IMR-90 (cell line): ENCODE measurements around the gene TKFC. TPM values are rescaled to one million over a fixed set of nuclear protein-coding genes. Genes with fewer than 3 reads are reported as not detected.

Experiments
- ATAC-seq: fragments of 200-7000 bp; cut with Tn5 transposase; 2 replicates; pipeline ENCODE4 v1.9.1; 2020; ENCODE audit warnings: low read depth, mild to moderate bottlenecking, moderate library complexity
- BruUV-seq: library from RNA; stranded (reverse); fragments of 400-500 nt; replicated peaks from 2 replicates; lab custom pipeline; 2021; lab: Mats Ljungman, UMichigan
- CTCF ChIA-PET: fragments of 300-600 bp; formaldehyde crosslinking; extraction: SDS; loops from one replicate; lab custom pipeline; 2021; ENCODE audit warnings: antibody characterized with exemption; lab: Yijun Ruan, JAX
- POLR2A ChIA-PET: fragments of 300-600 bp; sonication (Branson Sonifier 250); formaldehyde crosslinking; loops from one replicate; lab custom pipeline; 2022; ENCODE audit warnings: antibody characterized with exemption; ENCODE audit not compliant: unreplicated experiment; lab: Charles Lee
- DNase-seq: peaks from one replicate; pipeline ENCODE4 v3.0.0; 2013
- H2AFZ ChIP-seq: replicated peaks from 2 replicates; pipeline ENCODE3; 2013; ENCODE audit warnings: low read length, mild to moderate bottlenecking; ENCODE audit not compliant: poor library complexity
- H2AK5ac ChIP-seq: 2 replicates; pipeline ENCODE4 v1.6.1; 2013; ENCODE audit warnings: low read depth, low read length, inconsistent platforms
- H2AK9ac ChIP-seq: replicated peaks from 2 replicates; pipeline ENCODE3; 2013; ENCODE audit warnings: mild to moderate bottlenecking, low read depth, low read length, moderate library complexity; ENCODE audit not compliant: poor library complexity
- H2BK120ac ChIP-seq: 2 replicates; pipeline ENCODE4 v1.6.1; 2013; ENCODE audit warnings: low read depth, low read length, inconsistent platforms
- H2BK15ac ChIP-seq: 3 replicates; pipeline ENCODE4 v1.6.1; 2013; ENCODE audit warnings: low read depth, low read length, inconsistent platforms
- H2BK20ac ChIP-seq: 2 replicates; pipeline ENCODE4 v1.6.1; 2013; ENCODE audit warnings: low read depth, mild to moderate bottlenecking, inconsistent platforms, low read length, moderate library complexity
- H2BK5ac ChIP-seq: 2 replicates; pipeline ENCODE4 v1.6.1; 2013; ENCODE audit warnings: mild to moderate bottlenecking, low read depth, low read length, inconsistent platforms; ENCODE audit not compliant: poor library complexity, severe bottlenecking
- H3K14ac ChIP-seq: replicated peaks from 2 replicates; pipeline ENCODE4 v1.6.1; 2013; ENCODE audit warnings: low read depth, low read length, inconsistent platforms
- H3K18ac ChIP-seq: 2 replicates; pipeline ENCODE4 v1.6.1; 2013; ENCODE audit warnings: low read depth, low read length, control low read depth
- H3K23ac ChIP-seq: 2 replicates; pipeline ENCODE4 v1.6.1; 2013; ENCODE audit warnings: low read depth, low read length, inconsistent platforms
- H3K27ac ChIP-seq: 2 replicates; pipeline ENCODE4 v1.5.1; 2013; ENCODE audit warnings: mild to moderate bottlenecking, control low read depth, low read length; ENCODE audit not compliant: insufficient read depth
- H3K27me3 ChIP-seq: 2 replicates; pipeline ENCODE4 v1.6.1; 2013; ENCODE audit warnings: low read length; ENCODE audit not compliant: control insufficient read depth, insufficient read depth
- H3K36me3 ChIP-seq: 2 replicates; pipeline ENCODE4 v1.6.1; 2013; ENCODE audit warnings: low read length, mixed read lengths; ENCODE audit not compliant: control insufficient read depth, insufficient read depth
- H3K4ac ChIP-seq: 2 replicates; pipeline ENCODE4 v1.6.1; 2013; ENCODE audit warnings: low read depth, low read length, inconsistent platforms
- H3K4me1 ChIP-seq: 2 replicates; pipeline ENCODE4 v1.6.1; 2013; ENCODE audit warnings: low read length, mixed read lengths; ENCODE audit not compliant: control insufficient read depth, insufficient read depth
- H3K4me2 ChIP-seq: 2 replicates; pipeline ENCODE4 v1.6.1; 2013; ENCODE audit warnings: low read depth, mild to moderate bottlenecking, control low read depth, low read length, moderate library complexity
- H3K4me3 ChIP-seq: 2 replicates; pipeline ENCODE4 v1.5.1; 2013; ENCODE audit warnings: low read depth, mild to moderate bottlenecking, control low read depth, low read length, moderate library complexity; ENCODE audit not compliant: insufficient read depth
- H3K56ac ChIP-seq: 2 replicates; pipeline ENCODE4 v1.6.1; 2013; ENCODE audit warnings: low read length, inconsistent platforms; ENCODE audit not compliant: insufficient read depth; ENCODE audit errors: extremely low read depth
- H3K79me1 ChIP-seq, 2 experiments: 2 replicates each; pipeline ENCODE4 v1.6.1; 2013; ENCODE audit warnings: low read length in 2 of 2, inconsistent platforms in 1 of 2, low read depth in 1 of 2
- H3K9ac ChIP-seq: 2 replicates; pipeline ENCODE4 v1.6.1; 2013; ENCODE audit warnings: low read depth, low read length, control low read depth
- H3K9me1 ChIP-seq: 2 replicates; pipeline ENCODE4 v1.6.1; 2013; ENCODE audit warnings: low read length, inconsistent platforms; ENCODE audit not compliant: insufficient read depth
- H3K9me3 ChIP-seq: 2 replicates; pipeline ENCODE4 v1.6.1; 2013; ENCODE audit warnings: low read length; ENCODE audit not compliant: control insufficient read depth, insufficient read depth
- H4K20me1 ChIP-seq: 2 replicates; pipeline ENCODE4 v1.6.1; 2013; ENCODE audit warnings: low read length, inconsistent platforms; ENCODE audit not compliant: insufficient read depth
- H4K5ac ChIP-seq: 2 replicates; pipeline ENCODE4 v1.6.1; 2013; ENCODE audit warnings: mild to moderate bottlenecking, low read depth, low read length, control low read depth
- H4K8ac ChIP-seq, 2 experiments: 2 replicates each; pipeline ENCODE4 v1.6.1; 2013; ENCODE audit warnings: low read depth in 2 of 2, low read length in 2 of 2, control low read depth in 1 of 2, inconsistent platforms in 1 of 2
- H4K91ac ChIP-seq: 2 replicates; pipeline ENCODE4 v1.6.1; 2013; ENCODE audit warnings: low read depth, low read length, inconsistent platforms; ENCODE audit not compliant: insufficient read depth
- BHLHE40 ChIP-seq: fragments of 150-350 bp; IDR thresholded peaks from 2 replicates; pipeline ENCODE4 v1.6.1; 2016; ENCODE audit warnings: mild to moderate bottlenecking, low read depth, low read length
- CHD1 ChIP-seq: IDR thresholded peaks from 2 replicates; pipeline ENCODE4 v1.6.1; 2012; ENCODE audit warnings: low read depth, low read length, improper control_type of control experiment
- ELK1 ChIP-seq: fragments of 150-350 bp; IDR thresholded peaks from 2 replicates; pipeline ENCODE4 v1.6.1; 2016; ENCODE audit warnings: low read depth, mild to moderate bottlenecking, low read length, moderate library complexity, borderline replicate concordance
- FOS ChIP-seq: fragments of 150-350 bp; IDR thresholded peaks from 2 replicates; pipeline ENCODE4 v1.6.1; 2016; ENCODE audit warnings: low read depth, low read length
- MAFK ChIP-seq: IDR thresholded peaks from 2 replicates; pipeline ENCODE4 v1.6.1; 2012; ENCODE audit warnings: low read depth, low read length, improper control_type of control experiment
- MAZ ChIP-seq: IDR thresholded peaks from 2 replicates; pipeline ENCODE4 v1.6.1; 2012; ENCODE audit warnings: low read depth, mild to moderate bottlenecking, low read length, improper control_type of control experiment, moderate library complexity, borderline replicate concordance
- MXI1 ChIP-seq: IDR thresholded peaks from 2 replicates; pipeline ENCODE4 v1.6.1; 2012; ENCODE audit warnings: low read depth, mild to moderate bottlenecking, low read length, moderate library complexity, borderline replicate concordance
- NFE2L2 ChIP-seq: fragments of 150-350 bp; IDR thresholded peaks from 2 replicates; pipeline ENCODE4 v1.6.1; 2016; ENCODE audit warnings: low read depth, mild to moderate bottlenecking, low read length
- POLR2A ChIP-seq: IDR thresholded peaks from 2 replicates; pipeline ENCODE4 v1.6.1; 2012; ENCODE audit warnings: mild to moderate bottlenecking, low read depth, low read length
- RAD21 ChIP-seq: IDR thresholded peaks from 2 replicates; pipeline ENCODE4 v1.6.1; 2012; ENCODE audit warnings: low read length, improper control_type of control experiment
- RCOR1 ChIP-seq: IDR thresholded peaks from 2 replicates; pipeline ENCODE4 v1.6.1; 2012; ENCODE audit warnings: mild to moderate bottlenecking, low read length, improper control_type of control experiment; ENCODE audit not compliant: insufficient replicate concordance
- SMC3 ChIP-seq: fragments of 150-350 bp; IDR thresholded peaks from 2 replicates; pipeline ENCODE4 v1.6.1; 2016; ENCODE audit warnings: low read depth, mild to moderate bottlenecking, antibody characterized with exemption, low read length, moderate library complexity
- USF2 ChIP-seq: fragments of 150-350 bp; IDR thresholded peaks from 2 replicates; pipeline ENCODE4 v1.6.1; 2017; ENCODE audit warnings: mild to moderate bottlenecking, antibody characterized with exemption, low read length, low read depth
- WGBS, 2 experiments: methylation state at CpG; one replicate each; pipeline versions ENCODE4 v1.1.5 to v1.1.7; 2013; ENCODE audit warnings: missing lambda C conversion rate in 2 of 2; ENCODE audit not compliant: insufficient read length in 1 of 2; ENCODE audit errors: extremely low coverage in 2 of 2; 5-methylcytosine and 5-hydroxymethylcytosine counted together
- dilution Hi-C: fragments of 300-500 bp; cut with HindIII; formaldehyde crosslinking; loops from one replicate; pipeline ENCODE4 v1.14.3; 2018; ENCODE audit warnings: low sequenced_read_pairs; ENCODE audit not compliant: unreplicated experiment
- in situ Hi-C: fragments of 300-500 bp; cut with MboI; formaldehyde crosslinking; loops from 3 replicates; pipeline ENCODE4 v1.14.3; 2019; ENCODE audit warnings: low sequenced_read_pairs, inconsistent platforms, mixed read lengths
- intact Hi-C: fragments of 100-400 bp; cut with micrococcal nuclease; formaldehyde crosslinking; loops from 2 replicates; pipeline ENCODE4 v1.10.0; 2022
- polyA plus RNA-seq, 3 experiments: library from polyadenylated mRNA; depleted of rRNA; stranded (reverse); fragments of >200 nt; gene quantifications; 2 replicates each; pipeline ENCODE4 v1.2.3, GENCODE V29; 2012; ENCODE audit warnings: low replicate concordance in 1 of 3
- total RNA-seq: library from RNA; depleted of rRNA; stranded (reverse); fragments of >200 nt; gene quantifications from 2 replicates; pipeline ENCODE4 v1.2.3, GENCODE V29; 2012

TKFC gene
- total and polyA plus RNA-seq, 2 of the 4 experiments (the other 2 are of a cell fraction), result 10.4 to 30.8 TPM

GRCh38 chr11:61357233-61357893 lies 24.3 kb downstream of the TKFC start:
- Histone ChIP-seq H3K9ac (no peak overlapping the region), H3K27me3 (no peaks in the 10 kb centered on the region), H4K20me1 (no peaks in the 10 kb centered on the region), H2AFZ (peak overlapping the region; percentile 26), H3K56ac (no peak overlapping the region), H3K4me3 (no peak overlapping the region), H3K23ac (no peak overlapping the region), H2BK120ac (no peak overlapping the region), H2AK9ac (peak overlapping the region; percentile 34), H3K79me1 (peaks cover 22 to 36% of the 10 kb centered on the region in 2 experiments), H2BK5ac (no peak overlapping the region), H3K4me1 (peaks cover 2% of the 10 kb centered on the region; the same call in 1 of the 2 replicates), H3K4me2 (no peak overlapping the region), H3K4ac (no peak overlapping the region), H2AK5ac (no peak overlapping the region), H3K18ac (no peak overlapping the region), H2BK15ac (no peak overlapping the region), H4K91ac (no peak overlapping the region), H3K9me3 (no peaks in the 10 kb centered on the region), H2BK20ac (no peak overlapping the region), H3K27ac (no peak overlapping the region), H3K9me1 (peaks cover 9% of the 10 kb centered on the region), H3K36me3 (peaks cover 21% of the 10 kb centered on the region), H3K14ac (no peak overlapping the region), H4K8ac (no peak overlapping the region), H4K5ac (no peak overlapping the region)
- POLR2A ChIA-PET, result no interaction called here
- no TSS peak for BruUV-seq
- intact Hi-C loops (no loop called here), dilution Hi-C loops (no loop called here), in situ Hi-C loops (no loop called here)
- TF ChIP-seq POLR2A (no peak), ELK1 (no peak), MAZ (no peak), NFE2L2 (no peak), RCOR1 (no peak), MAFK (no peak), CHD1 (no peak), MXI1 (no peak), SMC3 (no peak), FOS (no peak), RAD21 (no peak), USF2 (no peak), BHLHE40 (no peak)
- 97% methylated on average over 6 of the region's 9 CpGs; no CpG with 5 or more reads in 1 of the 2 experiments for WGBS, 2 experiments
- CTCF ChIA-PET, result interaction anchor here (1.0 to 1.4 kb wide), 2 partner anchors 21 to 28 kb away, joined by 3 to 4 read pairs; no protein-coding TSS in a partner anchor
- ATAC-seq (no peak), DNase-seq (no peak)
